HepG2 (cell line): ENCODE measurements around the gene LYZL6. TPM values are rescaled to one million over a fixed set of nuclear protein-coding genes. Genes with fewer than 3 reads are reported as not detected.

Experiments
- ARID2 ChIP-seq: sonication (generic); formaldehyde crosslinking; IDR thresholded peaks from 2 replicates; pipeline ENCODE4 v1.8.1; 2022; ENCODE audit warnings: mild to moderate bottlenecking, missing genetic modification reagents, borderline replicate concordance
- DR1 ChIP-seq: sonication (generic); formaldehyde crosslinking; IDR thresholded peaks from 2 replicates; pipeline ENCODE4 v1.8.0; 2021; ENCODE audit warnings: mild to moderate bottlenecking, missing genetic modification reagents, inconsistent platforms
- FOXP4 ChIP-seq: sonication (generic); formaldehyde crosslinking; IDR thresholded peaks from 2 replicates; pipeline ENCODE4 v1.4.0; 2020; ENCODE audit warnings: missing genetic modification reagents
- GABPB1 ChIP-seq: IDR thresholded peaks from 2 replicates; pipeline ENCODE4 v1.6.1; 2016; ENCODE audit warnings: mild to moderate bottlenecking, missing genetic modification reagents, moderate library complexity, missing compliant biosample characterization
- HDAC1 ChIP-seq: sonication (generic); formaldehyde crosslinking; IDR thresholded peaks from 2 replicates; pipeline ENCODE4 v1.5.1; 2020; ENCODE audit warnings: mild to moderate bottlenecking, missing genetic modification reagents
- MXI1 ChIP-seq: IDR thresholded peaks from 3 replicates; pipeline ENCODE4 v1.6.1; 2012; ENCODE audit warnings: low read depth, low read length, inconsistent platforms, borderline replicate concordance
- NCOR1 ChIP-seq: fragments of 200-600 bp; sonication (generic); IDR thresholded peaks from 2 replicates; pipeline ENCODE4 v1.7.0; 2017; ENCODE audit warnings: antibody characterized with exemption, low read length, borderline replicate concordance
- PREB ChIP-seq: sonication (generic); formaldehyde crosslinking; IDR thresholded peaks from 2 replicates; pipeline ENCODE4 v1.4.0; 2020; ENCODE audit warnings: missing genetic modification reagents
- RXRB ChIP-seq: IDR thresholded peaks from 2 replicates; pipeline ENCODE4 v1.6.1; 2016; ENCODE audit warnings: borderline replicate concordance, missing genetic modification reagents, missing compliant biosample characterization
- SIN3B ChIP-seq: fragments of 150-350 bp; IDR thresholded peaks from 2 replicates; pipeline ENCODE4 v1.6.1; 2014; ENCODE audit warnings: low read length
- TBP ChIP-seq: sonication (generic); formaldehyde crosslinking; IDR thresholded peaks from 2 replicates; pipeline ENCODE4 v1.5.0; 2020; ENCODE audit warnings: missing genetic modification reagents
- TFDP1 ChIP-seq: IDR thresholded peaks from 2 replicates; pipeline ENCODE4 v1.6.1; 2016; ENCODE audit warnings: missing compliant biosample characterization, missing genetic modification reagents, borderline replicate concordance
- TOE1 ChIP-seq: sonication (generic); formaldehyde crosslinking; IDR thresholded peaks from 2 replicates; pipeline ENCODE4 v1.4.0; 2020; ENCODE audit warnings: mild to moderate bottlenecking, missing genetic modification reagents
- TRIM24 ChIP-seq: sonication (generic); formaldehyde crosslinking; IDR thresholded peaks from 2 replicates; pipeline ENCODE4 v1.8.0; 2022; ENCODE audit warnings: mild to moderate bottlenecking, missing genetic modification reagents
- ZBTB8A ChIP-seq: sonication (generic); formaldehyde crosslinking; IDR thresholded peaks from 2 replicates; pipeline ENCODE4 v1.4.0; 2020; ENCODE audit warnings: mild to moderate bottlenecking, low read depth, missing genetic modification reagents, borderline replicate concordance
- ZFP36 ChIP-seq: fragments of 150-350 bp; IDR thresholded peaks from 2 replicates; pipeline ENCODE4 v1.6.1; 2018; ENCODE audit warnings: borderline replicate concordance, low read length, low read depth; ENCODE audit not compliant: partially characterized antibody
- ZNF224 ChIP-seq: sonication (generic); formaldehyde crosslinking; IDR thresholded peaks from 2 replicates; pipeline ENCODE4 v1.5.0; 2020; ENCODE audit warnings: mild to moderate bottlenecking, missing genetic modification reagents
- ZNF468 ChIP-seq: sonication (generic); formaldehyde crosslinking; IDR thresholded peaks from 2 replicates; pipeline ENCODE4 v1.8.0; 2022; ENCODE audit warnings: mild to moderate bottlenecking, moderate library complexity, missing genetic modification reagents
- ZNF674 ChIP-seq: sonication (generic); formaldehyde crosslinking; IDR thresholded peaks from 2 replicates; pipeline ENCODE4 v1.5.0; 2020; ENCODE audit warnings: low read depth, mild to moderate bottlenecking, missing genetic modification reagents
- ZNF788 ChIP-seq: sonication (generic); formaldehyde crosslinking; IDR thresholded peaks from 2 replicates; pipeline ENCODE4 v1.5.0; 2020; ENCODE audit warnings: mild to moderate bottlenecking, missing genetic modification reagents, borderline replicate concordance
- polyA plus RNA-seq, 8 experiments: library from polyadenylated mRNA; depleted of rRNA in 3 of 8; stranded (reverse) in 7 of 8; unstranded in 1 of 8; fragments of >200 nt; fragmentation: Illumina TruSeq in 4 of 8; extraction: Trizol in 4 of 8; gene quantifications; 2 replicates each; pipeline versions ENCODE4 v1.2.1 to v1.2.3, GENCODE V29; 2011 to 2016; ENCODE audit warnings: low read depth in 4 of 8, missing spikeins in 1 of 8, mixed read lengths in 1 of 8; ENCODE audit not compliant: insufficient read depth in 1 of 8
- total RNA-seq, 5 experiments: library from RNA; depleted of rRNA; stranded (reverse); fragments of >200 nt; fragmentation: Illumina TruSeq; extraction: Trizol; gene quantifications; 2 replicates each; pipeline ENCODE4 v1.2.3, GENCODE V29; 2016; ENCODE audit warnings: low read depth in 1 of 5
- TF ChIP-seq, protein P1 (sequence below): sonication (generic); formaldehyde crosslinking; conservative IDR thresholded peaks from 2 replicates; pipeline ENCODE4 v1.8.0; 2022; ENCODE audit warnings: low read depth, missing genetic modification reagents
- TF ChIP-seq, protein P2 (sequence below): sonication (generic); formaldehyde crosslinking; IDR thresholded peaks from 2 replicates; pipeline ENCODE4 v1.5.1; 2020; ENCODE audit warnings: mild to moderate bottlenecking, missing genetic modification reagents

The LYZL6 gene
- total and polyA plus RNA-seq, 2 of the 13 experiments (the other 11 are each of a cell fraction or from before 2014, with no cell fraction given), result not detected

- TF ChIP-seq, protein P1, sequence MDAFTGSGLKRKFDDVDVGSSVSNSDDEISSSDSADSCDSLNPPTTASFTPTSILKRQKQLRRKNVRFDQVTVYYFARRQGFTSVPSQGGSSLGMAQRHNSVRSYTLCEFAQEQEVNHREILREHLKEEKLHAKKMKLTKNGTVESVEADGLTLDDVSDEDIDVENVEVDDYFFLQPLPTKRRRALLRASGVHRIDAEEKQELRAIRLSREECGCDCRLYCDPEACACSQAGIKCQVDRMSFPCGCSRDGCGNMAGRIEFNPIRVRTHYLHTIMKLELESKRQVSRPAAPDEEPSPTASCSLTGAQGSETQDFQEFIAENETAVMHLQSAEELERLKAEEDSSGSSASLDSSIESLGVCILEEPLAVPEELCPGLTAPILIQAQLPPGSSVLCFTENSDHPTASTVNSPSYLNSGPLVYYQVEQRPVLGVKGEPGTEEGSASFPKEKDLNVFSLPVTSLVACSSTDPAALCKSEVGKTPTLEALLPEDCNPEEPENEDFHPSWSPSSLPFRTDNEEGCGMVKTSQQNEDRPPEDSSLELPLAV (CRISPR knock-in tag), result no peak
- TF ChIP-seq ARID2 (CRISPR knock-in tag) (no peak), ZNF788 (no peak), DR1 (CRISPR knock-in tag) (no peak), TFDP1 (CRISPR knock-in tag) (no peak), ZBTB8A (CRISPR knock-in tag) (no peak), TRIM24 (0 out of 2 replicates have a peak, but pooled peaks have one; percentile 14), ZNF468 (CRISPR knock-in tag) (no peak), TOE1 (CRISPR knock-in tag) (no peak), ZNF674 (no peak), PREB (CRISPR knock-in tag) (no peak), MXI1 (peak; percentile 45; the same call in 1 of the 3 replicates), RXRB (CRISPR knock-in tag) (peak; percentile 70), HDAC1 (CRISPR knock-in tag) (peak; percentile 50; the same call in 1 of the 2 replicates), ZNF224 (CRISPR knock-in tag) (no peak), ZFP36 (no peak), GABPB1 (CRISPR knock-in tag) (peak; percentile 32; the same call in 1 of the 2 replicates), SIN3B (no peak), NCOR1 (peak; percentile 92), TBP (CRISPR knock-in tag) (no peak), FOXP4 (peak; percentile 75)
- TF ChIP-seq, protein P2, sequence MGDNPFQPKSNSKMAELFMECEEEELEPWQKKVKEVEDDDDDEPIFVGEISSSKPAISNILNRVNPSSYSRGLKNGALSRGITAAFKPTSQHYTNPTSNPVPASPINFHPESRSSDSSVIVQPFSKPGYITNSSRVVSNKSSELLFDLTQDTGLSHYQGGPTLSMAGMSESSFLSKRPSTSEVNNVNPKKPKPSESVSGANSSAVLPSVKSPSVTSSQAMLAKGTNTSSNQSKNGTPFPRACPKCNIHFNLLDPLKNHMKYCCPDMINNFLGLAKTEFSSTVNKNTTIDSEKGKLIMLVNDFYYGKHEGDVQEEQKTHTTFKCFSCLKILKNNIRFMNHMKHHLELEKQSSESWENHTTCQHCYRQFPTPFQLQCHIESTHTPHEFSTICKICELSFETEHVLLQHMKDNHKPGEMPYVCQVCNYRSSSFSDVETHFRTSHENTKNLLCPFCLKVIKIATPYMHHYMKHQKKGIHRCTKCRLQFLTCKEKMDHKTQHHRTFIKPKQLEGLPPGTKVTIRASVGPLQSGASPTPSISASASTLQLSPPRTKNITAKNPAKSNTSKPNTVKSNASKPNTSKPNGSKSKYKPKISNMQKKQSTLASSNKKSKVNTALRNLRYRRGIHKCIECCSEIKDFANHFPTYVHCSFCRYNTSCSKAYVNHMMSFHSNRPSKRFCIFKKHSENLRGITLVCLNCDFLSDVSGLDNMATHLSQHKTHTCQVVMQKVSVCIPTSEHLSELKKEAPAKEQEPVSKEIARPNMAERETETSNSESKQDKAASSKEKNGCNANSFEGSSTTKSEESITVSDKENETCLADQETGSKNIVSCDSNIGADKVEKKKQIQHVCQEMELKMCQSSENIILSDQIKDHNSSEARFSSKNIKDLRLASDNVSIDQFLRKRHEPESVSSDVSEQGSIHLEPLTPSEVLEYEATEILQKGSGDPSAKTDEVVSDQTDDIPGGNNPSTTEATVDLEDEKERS (CRISPR knock-in tag), result no peak
Observed at GRCh38 chr17:35981908-35982330, 38.4 kb upstream of the LYZL6 start (continued).
